CD4-positive, alpha-beta T cell (primary cell): ENCODE results near the gene PRKG1. TPM values are rescaled to one million over a fixed set of nuclear protein-coding genes. Genes with fewer than 3 reads are reported as not detected.

ENCODE experiments used
- ATAC-seq: fragments of 200-7000 bp; cut with Tn5 transposase; one replicate; pipeline ENCODE4 v1.10.0; 2022; ENCODE audit warnings: mild to moderate bottlenecking; ENCODE audit not compliant: poor library complexity
- CTCF ChIA-PET: fragments of 350-600 bp; sonication (Branson Sonifier 250); formaldehyde crosslinking; loops from one replicate; lab custom pipeline; 2021; ENCODE audit warnings: antibody characterized with exemption, inconsistent platforms; lab: Charles Lee
- POLR2A ChIA-PET: fragments of 350-600 bp; sonication (Branson Sonifier 250); formaldehyde crosslinking; loops from one replicate; lab custom pipeline; 2021; ENCODE audit warnings: antibody characterized with exemption, inconsistent platforms; lab: Charles Lee
- DNase-seq, 14 experiments: peaks; one replicate each; pipeline ENCODE4 v3.0.0-alpha.2; 2013 to 2020; ENCODE audit warnings: mixed read lengths in 2 of 14
- H3K27ac ChIP-seq, 2 donors: one replicate each; pipeline versions ENCODE4 v1.5.1 to v1.7.0; 2013; ENCODE audit warnings: low read length in 2 of 2, low read depth in 1 of 2, mild to moderate bottlenecking in 1 of 2
- H3K27me3 ChIP-seq, 2 experiments: 1 replicate in 1 of 2; 2 replicates in 1 of 2; pipeline versions ENCODE4 v1.6.1 to v1.7.0; 2013; ENCODE audit warnings: low read length in 2 of 2, control low read depth in 1 of 2, mild to moderate bottlenecking in 1 of 2, moderate library complexity in 1 of 2; ENCODE audit not compliant: insufficient read depth in 2 of 2, control insufficient read depth in 1 of 2
- H3K36me3 ChIP-seq: one replicate; pipeline ENCODE4 v1.6.1; 2013; ENCODE audit warnings: low read length, control low read depth; ENCODE audit not compliant: insufficient read depth
- H3K4me1 ChIP-seq: one replicate; pipeline ENCODE4 v1.6.1; 2013; ENCODE audit warnings: low read length, control low read depth; ENCODE audit not compliant: insufficient read depth
- H3K4me3 ChIP-seq: one replicate; pipeline ENCODE4 v1.5.1; 2013; ENCODE audit warnings: mild to moderate bottlenecking, low read length, moderate library complexity
- H3K9me3 ChIP-seq, 2 experiments: 1 replicate in 1 of 2; 2 replicates in 1 of 2; pipeline versions ENCODE4 v1.6.1 to v1.7.0; 2013; ENCODE audit warnings: low read length in 2 of 2, mild to moderate bottlenecking in 2 of 2, control low read depth in 1 of 2, moderate library complexity in 1 of 2; ENCODE audit not compliant: control insufficient read depth in 1 of 2, insufficient read depth in 1 of 2
- H3K27ac Mint-ChIP-seq: one replicate; pipeline ENCODE4 v1.8.0; 2020; ENCODE audit warnings: mixed read lengths
- H3K27me3 Mint-ChIP-seq: one replicate; pipeline ENCODE4 v1.8.0; 2021; ENCODE audit warnings: mixed read lengths
- H3K36me3 Mint-ChIP-seq: one replicate; pipeline ENCODE4 v1.8.0; 2021; ENCODE audit warnings: low read depth, mixed read lengths
- H3K4me1 Mint-ChIP-seq: one replicate; pipeline ENCODE4 v1.8.0; 2021; ENCODE audit warnings: low read depth, mixed read lengths
- H3K4me3 Mint-ChIP-seq: one replicate; pipeline ENCODE4 v1.8.0; 2020; ENCODE audit warnings: mild to moderate bottlenecking, mixed read lengths
- H3K9me3 Mint-ChIP-seq: one replicate; pipeline ENCODE4 v1.8.0; 2020; ENCODE audit warnings: mixed read lengths
- intact Hi-C, 2 experiments: fragments of 100-400 bp; cut with DNase I in 1 of 2; cut with micrococcal nuclease in 1 of 2; formaldehyde crosslinking; loops; one replicate each; pipeline versions ENCODE4 v1.15.1 to v1.9.0; 2023 to 2025; cut with DNase I, micrococcal nuclease
- total RNA-seq, 174 experiments: library from RNA in 2 of 174; stranded (reverse) in 2 of 174; gene quantifications; one replicate each; pipeline ENCODE4 v1.2.3 and lab custom pipeline; 2021 to 2026
- TF ChIP-seq, protein P1 (sequence below): fragments of 200-600 bp; IDR thresholded peaks from one replicate; pipeline ENCODE4 v1.8.0; 2022; ENCODE audit warnings: antibody characterized with exemption, mild to moderate bottlenecking

Gene PRKG1
- total RNA-seq, 2 experiments from 2014 or later = 0.31 TPM; not detected in 1

DNA sequence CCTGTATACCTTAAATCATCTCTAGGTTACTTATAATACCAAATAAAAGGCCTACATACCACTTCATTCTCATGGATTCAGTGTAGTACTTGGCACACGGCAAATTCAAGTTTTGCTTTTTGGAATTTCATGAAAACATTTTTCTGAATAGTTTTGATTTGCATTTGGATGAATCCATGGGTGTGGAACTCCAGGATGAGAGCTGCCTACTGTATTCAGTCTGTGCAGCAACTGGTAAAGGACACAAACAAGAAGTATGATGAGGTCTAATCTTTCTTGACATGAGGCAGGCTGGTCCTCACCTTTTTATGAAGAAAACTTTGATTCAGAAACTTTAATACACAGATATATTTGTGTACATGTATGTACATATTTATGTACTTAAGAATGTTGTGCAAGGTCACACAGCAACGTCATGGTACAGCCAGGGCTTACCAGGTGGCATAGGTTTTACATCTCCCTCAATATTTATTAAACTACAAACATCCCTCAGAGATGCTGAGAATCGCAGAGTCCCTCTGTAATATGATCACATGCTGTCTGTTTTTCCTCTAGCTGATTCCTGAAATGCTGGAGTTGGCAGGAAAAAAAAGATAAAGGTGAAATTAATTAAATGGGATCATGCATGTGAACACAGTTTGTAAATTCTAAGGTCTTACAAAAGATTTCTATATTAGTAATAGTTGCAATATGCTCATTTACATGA lies 239.6 kb downstream of the PRKG1 start:
- POLR2A ChIA-PET = no interaction called here
- no peaks in the 10 kb centered on the region for H3K27me3 Mint-ChIP-seq

DNA sequence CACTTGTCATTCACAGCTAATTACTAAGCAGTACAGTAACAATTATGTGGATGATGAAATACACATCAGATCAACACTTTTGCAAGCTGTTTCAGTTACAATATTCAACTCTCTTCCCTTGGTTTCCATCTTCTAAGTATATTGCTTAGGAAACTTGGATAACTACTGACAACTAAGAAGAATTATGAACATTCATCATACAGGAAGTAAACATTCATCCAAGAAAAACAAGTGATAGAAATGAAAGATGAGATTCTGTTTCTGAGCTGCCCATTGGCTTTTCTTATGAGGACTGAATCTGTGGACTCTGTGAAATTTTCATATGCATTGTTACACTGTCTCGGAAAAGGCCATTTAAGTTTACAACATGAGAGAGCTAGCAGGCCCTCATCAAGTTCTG lies 240.2 kb downstream of the PRKG1 start:
- H3K9me3 Mint-ChIP-seq = peaks cover 3% of the 10 kb centered on the region
- H3K4me3 Mint-ChIP-seq = no peak overlapping the region
- Histone ChIP-seq H3K4me3 (no peak overlapping the region), H3K27ac (no peak overlapping the region), H3K27me3 (no peaks in the 10 kb centered on the region), H3K36me3 (no peaks in the 10 kb centered on the region), H3K4me1 (no peaks in the 10 kb centered on the region), H3K9me3 (no peaks in the 10 kb centered on the region)
- no peaks in the 10 kb centered on the region for H3K4me1 Mint-ChIP-seq
- no peaks in the 10 kb centered on the region for H3K27me3 Mint-ChIP-seq
- ChIA-PET POLR2A (no interaction called here), CTCF (no interaction called here)
- intact Hi-C loops = no loop called here
- no peak for ATAC-seq
- DNase-seq = no peak
- H3K36me3 Mint-ChIP-seq = no peaks in the 10 kb centered on the region
- TF ChIP-seq, protein P1, sequence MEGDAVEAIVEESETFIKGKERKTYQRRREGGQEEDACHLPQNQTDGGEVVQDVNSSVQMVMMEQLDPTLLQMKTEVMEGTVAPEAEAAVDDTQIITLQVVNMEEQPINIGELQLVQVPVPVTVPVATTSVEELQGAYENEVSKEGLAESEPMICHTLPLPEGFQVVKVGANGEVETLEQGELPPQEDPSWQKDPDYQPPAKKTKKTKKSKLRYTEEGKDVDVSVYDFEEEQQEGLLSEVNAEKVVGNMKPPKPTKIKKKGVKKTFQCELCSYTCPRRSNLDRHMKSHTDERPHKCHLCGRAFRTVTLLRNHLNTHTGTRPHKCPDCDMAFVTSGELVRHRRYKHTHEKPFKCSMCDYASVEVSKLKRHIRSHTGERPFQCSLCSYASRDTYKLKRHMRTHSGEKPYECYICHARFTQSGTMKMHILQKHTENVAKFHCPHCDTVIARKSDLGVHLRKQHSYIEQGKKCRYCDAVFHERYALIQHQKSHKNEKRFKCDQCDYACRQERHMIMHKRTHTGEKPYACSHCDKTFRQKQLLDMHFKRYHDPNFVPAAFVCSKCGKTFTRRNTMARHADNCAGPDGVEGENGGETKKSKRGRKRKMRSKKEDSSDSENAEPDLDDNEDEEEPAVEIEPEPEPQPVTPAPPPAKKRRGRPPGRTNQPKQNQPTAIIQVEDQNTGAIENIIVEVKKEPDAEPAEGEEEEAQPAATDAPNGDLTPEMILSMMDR = no peak
- no peak overlapping the region for H3K27ac Mint-ChIP-seq

More for the DNA sequence above, 239.6 kb downstream of the PRKG1 start:
- Histone ChIP-seq H3K27me3 (no peaks in the 10 kb centered on the region), H3K36me3 (no peaks in the 10 kb centered on the region), H3K4me1 (no peaks in the 10 kb centered on the region), H3K9me3 (no peaks in the 10 kb centered on the region), H3K4me3 (no peak overlapping the region), H3K27ac (no peak overlapping the region)
- Mint-ChIP-seq H3K4me1 (no peaks in the 10 kb centered on the region), H3K4me3 (no peak overlapping the region), H3K27ac (no peak overlapping the region), H3K36me3 (no peaks in the 10 kb centered on the region), H3K9me3 (peaks cover 3% of the 10 kb centered on the region)
- no peak for ATAC-seq
- CTCF ChIA-PET = no interaction called here
- intact Hi-C loops = no loop called here
- TF ChIP-seq, protein P1 = no peak
- no peak for DNase-seq

DNA sequence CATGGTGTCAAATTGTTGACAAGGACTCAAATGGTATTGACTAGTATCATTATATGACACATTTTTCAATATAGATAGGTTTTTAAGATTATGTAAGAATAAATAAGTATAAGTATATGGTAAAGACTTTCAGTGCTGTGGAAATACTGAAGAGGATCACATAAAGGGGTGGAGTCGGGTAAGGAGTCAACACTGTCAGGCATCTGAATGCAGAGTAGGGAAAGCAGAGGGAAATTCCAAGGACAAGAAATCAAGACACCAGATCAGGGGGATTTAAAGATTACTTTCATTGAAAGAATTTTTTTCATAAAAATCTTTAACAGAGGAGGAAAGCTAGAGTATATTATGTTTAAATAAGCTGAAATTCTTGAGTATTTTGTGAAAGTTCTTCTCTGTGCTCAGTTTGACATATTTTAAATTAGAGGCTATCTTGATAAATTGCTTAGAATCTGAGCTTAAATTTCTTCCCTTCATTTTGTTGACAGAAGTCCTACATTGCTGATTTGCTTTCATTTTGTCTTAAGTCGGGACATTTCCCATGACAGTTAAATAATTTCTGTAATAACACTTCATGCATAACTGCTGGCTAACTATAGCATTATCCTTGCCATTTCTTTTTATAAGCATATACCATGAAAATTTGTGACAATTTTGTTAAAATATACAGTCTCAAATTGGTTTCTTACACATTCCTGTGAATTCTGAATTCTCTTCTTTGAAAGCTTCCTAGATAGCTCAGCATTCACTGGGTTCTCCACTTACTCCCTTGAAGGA lies 244.3 kb downstream of the PRKG1 start:
- H3K4me3 Mint-ChIP-seq = no peak overlapping the region
- intact Hi-C loops = no loop called here
- CTCF ChIA-PET = no interaction called here

More for the DNA sequence above, 244.3 kb downstream of the PRKG1 start:
- H3K36me3 Mint-ChIP-seq = no peaks in the 10 kb centered on the region
- no peak overlapping the region for H3K27ac ChIP-seq
- H3K27ac Mint-ChIP-seq = no peak overlapping the region
- H3K4me1 Mint-ChIP-seq = no peaks in the 10 kb centered on the region
- H3K27me3 Mint-ChIP-seq = no peaks in the 10 kb centered on the region
- no peaks in the 10 kb centered on the region for H3K9me3 Mint-ChIP-seq
- POLR2A ChIA-PET = no interaction called here
- TF ChIP-seq, protein P1 = no peak
- H3K36me3 ChIP-seq = no peaks in the 10 kb centered on the region
- DNase-seq (no peak), ATAC-seq (no peak)
- H3K27me3 ChIP-seq = no peaks in the 10 kb centered on the region
- no peaks in the 10 kb centered on the region for H3K9me3 ChIP-seq
- no peaks in the 10 kb centered on the region for H3K4me1 ChIP-seq
- no peak overlapping the region for H3K4me3 ChIP-seq
